Endometrial microvascular endothelial cells (primary cell): ENCODE data around the gene JAKMIP1. TPM values are rescaled to one million over a fixed set of nuclear protein-coding genes. Genes with fewer than 3 reads are reported as not detected.

Experiments used
- in situ Hi-C: cut with HindIII; loops from 2 replicates; pipeline ENCODE4 v1.10.0; 2017; ENCODE audit warnings: low sequenced_read_pairs, low pct_unique_long_range_greater_than_20kb; ENCODE audit errors: inconsistent ontology term
- total RNA-seq: library from RNA; depleted of rRNA; stranded (reverse); fragments of >200 nt; gene quantifications from one replicate; pipeline ENCODE4 v1.2.3, GENCODE V29; 2015; ENCODE audit errors: inconsistent ontology term

Gene JAKMIP1
- total RNA-seq, 1 donor from 2014 or later: not detected

DNA sequence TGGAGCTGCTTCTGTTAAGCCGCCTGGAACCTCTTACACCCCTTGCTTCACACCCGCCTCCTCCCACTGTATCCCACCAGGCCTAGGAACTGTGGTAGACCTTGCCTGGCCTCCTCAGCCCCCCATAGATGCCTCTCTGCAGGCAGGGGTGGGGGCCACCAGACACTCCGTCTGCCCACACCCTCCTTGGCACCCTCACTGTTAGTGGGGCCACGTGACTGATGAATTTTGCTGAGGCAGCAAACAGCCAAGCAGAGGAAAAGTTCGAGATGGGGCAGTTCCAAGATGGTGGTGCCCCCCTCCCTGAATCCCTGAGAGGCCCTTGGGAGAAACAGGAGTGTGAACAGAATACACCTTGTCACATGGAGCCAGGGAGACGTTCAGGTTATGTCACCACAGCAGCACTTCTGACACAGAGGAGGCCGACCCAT lies 141.0 kb downstream of the JAKMIP1 start:
- in situ Hi-C loops: no loop called here

DNA sequence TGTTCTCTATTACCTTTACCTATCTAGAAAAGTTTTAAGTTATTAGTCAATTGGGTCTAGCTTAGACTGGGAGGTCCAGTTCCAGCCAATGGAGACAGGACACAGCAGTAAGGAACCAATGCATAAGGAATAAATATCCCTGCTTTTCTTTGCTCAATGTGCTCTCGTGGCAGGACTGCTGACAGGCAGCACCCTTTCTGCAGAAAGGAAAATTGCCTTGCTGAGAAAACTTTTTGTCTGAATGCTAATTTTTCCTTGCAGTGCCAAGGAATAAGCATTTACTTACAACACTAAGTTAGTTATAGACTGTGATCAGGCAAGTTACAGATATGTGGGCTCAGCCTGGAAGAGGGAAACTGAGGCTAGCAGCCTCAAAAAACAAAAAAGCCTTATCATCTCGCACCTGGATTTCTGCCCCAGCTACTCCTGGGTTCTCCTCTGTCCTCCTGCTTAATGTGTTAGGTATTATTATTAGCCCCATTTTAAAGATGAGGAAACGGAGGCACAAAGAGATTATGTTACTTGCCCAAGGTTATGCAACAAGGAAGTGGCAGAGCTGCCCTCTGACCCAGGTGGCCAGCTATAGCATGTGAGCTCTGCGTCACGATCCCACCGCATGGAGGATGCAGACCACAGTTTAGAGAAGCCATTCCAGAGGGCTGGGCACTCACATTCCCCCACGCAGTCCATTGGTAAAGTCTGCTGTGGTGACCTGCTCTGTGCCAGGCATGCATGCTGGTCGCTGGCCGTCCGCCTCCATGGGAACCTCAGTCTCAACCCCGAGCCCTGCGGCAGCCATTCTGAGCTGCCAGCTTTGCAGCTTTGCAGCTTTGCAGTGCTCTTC lies 141.6 kb downstream of the JAKMIP1 start:
- in situ Hi-C loops: no loop called here

DNA sequence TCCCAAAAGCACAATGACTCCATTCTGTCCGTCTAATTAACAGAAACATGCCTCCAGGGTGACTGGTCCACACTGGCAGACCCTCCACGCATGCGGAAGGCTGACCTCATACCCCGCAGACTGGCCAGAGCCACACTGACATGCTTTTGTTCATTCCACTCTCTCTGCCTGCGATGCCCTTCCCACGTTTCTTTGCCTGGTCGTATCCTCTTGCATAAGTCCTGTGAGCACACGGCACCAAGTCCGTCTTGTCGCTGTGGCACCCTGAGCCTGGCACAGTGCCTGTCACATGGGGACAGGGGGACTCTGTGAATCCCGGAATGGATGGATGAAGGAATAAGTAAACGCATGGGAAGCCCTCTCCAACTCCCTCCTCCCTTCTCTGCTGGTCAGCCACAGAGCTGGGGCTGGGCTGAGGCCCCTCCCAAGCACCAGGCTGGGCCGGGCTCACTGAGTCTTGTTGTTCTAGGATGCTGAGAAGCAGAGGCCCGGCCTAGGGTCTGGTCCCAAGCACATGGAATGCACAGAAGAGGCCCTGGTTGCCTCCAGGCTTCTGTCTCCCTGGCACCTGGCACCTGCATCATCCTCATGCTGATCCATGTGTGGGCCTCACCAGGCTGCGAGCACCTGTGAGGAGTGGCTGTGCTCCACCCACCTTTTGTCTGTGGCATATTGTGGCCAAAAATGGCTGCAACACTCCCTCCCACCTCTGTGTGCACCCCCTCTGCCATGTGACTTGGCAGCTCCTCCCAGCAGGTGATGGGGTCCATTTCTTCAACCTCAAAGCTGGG lies 143.2 kb downstream of the JAKMIP1 start:
- in situ Hi-C loops: no loop called here

DNA sequence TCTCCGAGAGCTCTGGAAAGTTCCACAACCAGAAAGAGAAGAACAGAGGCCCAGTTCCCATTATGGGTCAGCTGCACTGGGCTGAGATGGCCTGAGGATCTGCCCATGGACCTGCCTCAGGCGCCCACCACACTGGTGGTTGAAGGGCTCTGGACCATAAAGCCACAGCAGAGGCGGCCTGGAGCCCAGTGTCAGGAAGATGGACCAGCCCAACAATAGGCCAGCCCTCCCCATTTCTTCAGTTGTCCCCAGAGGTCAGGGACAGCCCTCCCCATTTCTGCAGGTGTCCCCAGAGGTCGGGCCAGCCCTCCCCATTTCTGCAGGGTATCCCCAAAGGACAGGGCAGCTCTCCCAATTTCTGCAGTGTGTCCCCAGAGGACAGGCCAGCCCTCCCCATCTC lies 144.9 kb downstream of the JAKMIP1 start:
- in situ Hi-C loops: no loop called here

DNA sequence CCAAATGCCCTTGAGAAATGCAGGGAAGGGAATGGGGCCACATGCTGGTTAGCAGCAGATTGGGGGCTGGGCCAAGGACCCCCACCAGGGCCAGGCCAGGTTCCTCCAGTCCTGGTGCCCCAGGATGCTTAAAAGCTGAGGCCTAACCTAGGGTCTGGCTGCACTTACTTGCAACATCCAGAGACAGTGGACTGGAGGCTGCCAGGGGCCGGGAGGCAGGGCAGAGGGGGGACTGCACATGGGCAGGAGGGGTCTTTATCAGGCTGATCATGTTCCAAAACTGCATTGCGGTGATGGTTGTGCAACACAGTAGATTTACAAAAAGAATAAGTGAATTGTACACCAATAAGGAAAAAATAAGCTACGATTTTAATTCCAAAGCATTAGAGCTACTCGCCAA lies 145.3 kb downstream of the JAKMIP1 start:
- in situ Hi-C loops: no loop called here

DNA sequence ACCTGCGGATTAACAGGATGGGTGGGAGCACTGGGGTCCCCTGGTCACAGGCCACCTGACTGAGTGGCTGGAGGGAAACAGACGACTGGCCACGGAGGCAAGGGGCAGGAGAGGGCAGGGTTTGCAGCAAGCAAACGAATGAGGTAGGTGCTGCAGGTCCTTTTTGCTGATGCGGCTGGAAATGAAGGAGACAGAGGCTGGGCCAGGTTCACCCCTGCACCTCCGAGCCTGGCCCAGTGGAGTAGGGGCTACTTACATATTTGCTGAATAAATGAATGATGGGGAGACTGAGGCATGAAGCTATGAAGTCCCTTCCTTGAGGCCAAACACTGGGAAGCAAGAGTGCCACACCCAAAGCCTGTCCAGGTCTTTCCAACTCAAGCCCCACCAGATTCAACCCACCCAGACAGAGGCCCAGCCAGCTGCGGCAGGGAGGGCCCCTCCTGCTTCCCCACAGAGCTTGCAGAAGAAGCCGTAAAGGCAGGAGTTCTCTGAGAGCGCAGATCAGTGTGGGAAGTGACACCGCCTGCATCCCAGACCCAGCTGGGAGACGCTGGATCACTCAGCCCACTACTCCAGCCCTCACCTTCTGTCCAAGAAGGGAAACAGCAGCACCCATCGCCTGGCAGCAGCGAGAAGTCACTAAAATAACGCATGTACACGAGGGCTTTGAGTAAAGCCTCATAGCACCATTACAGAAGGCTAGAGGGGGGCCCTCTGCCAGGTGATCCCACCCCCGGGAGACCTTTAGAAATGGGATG lies 146.0 kb downstream of the JAKMIP1 start:
- in situ Hi-C loops: no loop called here

DNA sequence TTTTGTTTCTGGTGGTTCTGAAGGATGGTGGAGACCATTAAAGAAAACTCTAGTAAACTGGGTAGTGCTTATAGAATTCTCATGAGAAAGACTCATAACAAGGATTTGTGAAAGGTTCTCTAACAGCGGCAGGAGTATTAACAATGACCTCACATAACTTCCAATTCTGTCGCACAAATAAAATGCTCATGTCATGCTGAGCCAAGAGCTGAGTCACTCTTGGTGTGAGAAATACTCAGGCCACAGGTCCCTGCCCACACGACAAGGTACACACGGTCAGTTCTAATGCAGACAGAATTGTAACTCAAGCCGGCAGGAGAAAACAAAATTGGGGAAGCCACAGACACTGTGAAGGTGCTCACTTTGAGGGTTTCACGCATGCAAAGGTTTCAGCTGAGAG lies 147.7 kb downstream of the JAKMIP1 start:
- in situ Hi-C loops: no loop called here

DNA sequence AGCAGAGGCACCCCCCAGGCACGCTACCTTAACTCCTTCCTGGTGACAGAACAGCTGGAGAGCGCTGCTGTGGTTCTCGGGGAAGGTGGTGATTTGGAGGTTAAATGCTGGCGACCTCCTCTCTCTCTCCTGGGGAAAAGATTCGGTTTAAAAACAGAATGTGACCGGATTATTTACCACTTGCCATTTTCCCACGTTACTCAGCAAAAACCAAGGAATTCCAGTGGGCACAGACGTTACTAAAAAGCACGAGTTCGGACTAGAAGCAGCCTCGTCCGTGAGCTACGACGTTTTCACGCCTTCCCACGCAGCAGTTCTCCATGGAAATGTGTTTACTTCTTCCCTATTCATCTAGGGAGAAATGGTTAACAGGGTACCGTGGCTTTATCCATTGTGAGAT lies 149.8 kb downstream of the JAKMIP1 start:
- in situ Hi-C loops: no loop called here

DNA sequence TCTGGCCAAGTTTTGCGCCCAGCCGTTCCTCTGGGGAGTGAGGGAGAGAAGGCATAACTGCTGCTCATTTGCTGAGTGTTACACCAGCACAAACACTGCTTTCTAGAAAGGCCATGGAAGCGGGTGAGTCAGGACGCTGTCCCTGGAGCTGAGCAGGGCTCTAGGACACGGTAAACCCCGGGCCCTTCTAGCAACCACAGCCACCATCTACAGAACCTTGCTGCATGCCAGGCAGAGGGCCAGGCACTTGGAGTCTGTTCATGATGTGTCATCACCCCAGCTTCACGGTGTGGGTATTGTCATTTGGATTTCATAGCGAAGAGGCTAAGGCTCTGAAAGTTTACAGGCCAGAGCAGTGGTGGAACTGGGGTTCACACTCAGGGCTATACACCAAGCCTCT lies 150.4 kb downstream of the JAKMIP1 start:
- in situ Hi-C loops: no loop called here

DNA sequence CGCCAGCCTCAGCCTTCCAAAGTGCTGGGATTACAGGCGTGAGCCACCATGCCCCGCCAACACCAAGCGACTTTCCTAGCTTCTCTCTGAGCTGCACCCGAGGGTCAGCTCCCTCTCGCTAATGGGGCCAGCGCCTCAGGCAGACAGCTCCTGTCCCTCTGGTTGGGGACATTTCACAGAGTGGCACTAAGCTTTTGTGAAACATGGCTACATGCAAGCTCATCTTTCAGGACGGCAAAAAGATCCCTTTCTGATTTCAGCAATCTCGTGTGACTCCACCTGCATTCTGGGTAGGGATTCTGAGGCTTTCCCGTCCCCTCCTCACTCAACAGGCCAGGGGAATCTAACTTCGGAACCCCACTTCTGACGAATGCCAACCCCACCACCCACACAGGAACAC lies 151.1 kb downstream of the JAKMIP1 start:
- in situ Hi-C loops: no loop called here

DNA sequence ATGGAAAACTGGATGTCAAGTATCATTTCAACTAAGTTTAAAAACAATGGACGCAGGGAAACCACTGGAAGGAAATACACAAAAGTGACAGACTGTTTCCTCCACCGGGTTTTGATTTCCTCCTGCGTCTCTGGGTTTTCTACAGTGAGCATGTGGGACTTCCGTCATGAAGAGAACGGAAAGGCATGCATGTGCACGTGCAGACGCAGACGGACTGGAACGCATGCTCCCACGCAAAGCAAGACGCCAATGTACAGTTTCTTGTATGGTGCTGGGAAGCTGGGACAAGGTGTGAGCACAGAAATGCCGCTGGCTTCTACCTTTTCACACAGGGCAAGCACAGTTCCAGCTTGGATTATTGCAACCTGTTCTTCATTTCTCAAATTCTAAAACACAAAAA lies 151.8 kb downstream of the JAKMIP1 start:
- in situ Hi-C loops: no loop called here

DNA sequence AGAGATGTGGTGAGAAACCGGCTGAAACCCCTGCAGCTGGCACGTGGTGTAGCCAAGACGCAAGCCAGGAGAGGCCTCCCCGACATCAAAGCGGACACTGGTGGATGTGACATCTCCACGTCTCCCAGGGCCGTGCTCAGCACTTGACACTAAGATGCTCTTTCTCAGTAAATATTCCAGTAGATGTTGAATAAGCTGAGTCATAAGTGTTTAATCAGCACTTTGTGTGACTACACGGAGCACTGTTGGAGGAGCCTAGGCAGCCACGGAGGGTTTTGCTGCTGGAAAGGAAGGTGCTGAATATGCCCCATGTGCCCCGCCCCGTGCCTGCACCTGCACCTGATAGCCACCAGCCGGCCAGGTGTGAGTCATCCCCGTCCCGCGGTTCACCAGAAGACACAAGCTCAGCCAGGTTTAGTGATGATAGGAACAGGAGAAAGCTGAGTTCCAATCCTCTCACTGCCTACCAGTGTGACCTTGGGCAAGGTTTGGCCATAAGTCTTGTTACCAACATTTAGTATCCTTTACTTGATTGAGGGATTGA lies 153.1 kb downstream of the JAKMIP1 start:
- in situ Hi-C loops: no loop called here

DNA sequence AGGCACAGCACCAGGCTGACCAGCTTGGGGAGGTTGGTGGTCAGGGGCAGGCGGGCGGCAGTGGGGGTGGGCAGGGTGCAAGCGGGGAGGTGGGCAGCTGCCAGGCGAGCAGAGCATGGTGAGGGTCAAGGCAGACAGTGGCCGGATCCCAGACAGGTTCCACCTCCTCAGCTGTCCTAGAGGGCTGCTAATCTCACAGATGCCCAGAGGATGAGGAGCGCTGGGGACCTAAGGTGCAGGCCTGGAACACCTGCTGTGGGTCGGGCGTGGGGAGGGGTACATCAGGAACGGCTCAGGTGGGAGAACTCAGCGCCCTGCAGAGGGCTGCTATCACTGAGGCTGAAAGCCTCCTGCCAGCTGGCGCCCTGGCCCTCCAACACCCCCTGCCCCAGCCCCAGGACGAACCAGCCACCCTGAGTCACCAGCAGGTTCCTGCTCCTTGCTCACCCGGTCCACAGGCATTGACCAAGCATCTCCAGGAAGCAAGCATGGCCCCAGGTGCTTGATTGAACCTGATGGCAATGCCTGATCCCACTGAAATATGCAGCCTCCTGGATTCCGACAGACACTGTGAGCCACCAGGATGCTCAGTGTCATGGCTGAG lies 153.7 kb downstream of the JAKMIP1 start:
- in situ Hi-C loops: no loop called here

DNA sequence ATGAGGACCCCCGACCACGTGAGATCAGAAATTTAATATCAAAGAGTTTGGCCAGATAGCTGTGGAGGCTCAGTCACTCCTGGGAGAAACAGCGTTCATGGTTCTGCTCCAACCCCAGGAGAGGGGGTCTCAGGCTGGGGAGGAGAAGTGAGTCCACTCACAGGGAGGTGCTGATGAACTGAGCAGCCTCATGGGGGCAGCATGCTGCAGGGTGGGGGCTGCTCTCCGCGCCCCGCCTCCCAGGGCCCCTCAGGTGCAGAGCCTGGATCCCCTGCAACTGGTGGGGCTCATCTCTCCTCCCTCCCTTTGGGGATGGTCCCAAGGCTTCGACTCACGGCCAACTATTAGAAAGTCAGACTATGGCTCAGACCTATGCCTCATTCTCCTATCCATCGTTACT lies 155.5 kb downstream of the JAKMIP1 start:
- in situ Hi-C loops: no loop called here

DNA sequence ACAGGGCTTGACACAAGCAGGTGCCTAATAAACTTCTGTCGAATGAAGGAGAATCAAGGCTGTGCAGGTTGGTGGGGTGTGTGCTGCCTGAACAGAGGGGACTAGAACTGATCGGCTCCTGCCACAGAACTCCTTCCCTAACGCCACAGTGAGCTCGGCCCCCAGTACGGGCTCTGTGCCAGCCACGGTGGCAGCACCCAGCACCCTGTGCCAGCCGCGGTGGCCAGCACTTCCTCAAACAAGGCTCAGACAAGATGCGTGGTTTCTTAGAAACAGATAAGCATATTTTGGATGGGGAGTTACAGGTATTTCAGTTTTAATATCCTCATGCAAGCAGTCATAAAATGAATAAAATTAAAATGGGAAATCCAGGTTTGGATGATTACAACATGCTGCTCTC lies 156.1 kb downstream of the JAKMIP1 start:
- in situ Hi-C loops: no loop called here

DNA sequence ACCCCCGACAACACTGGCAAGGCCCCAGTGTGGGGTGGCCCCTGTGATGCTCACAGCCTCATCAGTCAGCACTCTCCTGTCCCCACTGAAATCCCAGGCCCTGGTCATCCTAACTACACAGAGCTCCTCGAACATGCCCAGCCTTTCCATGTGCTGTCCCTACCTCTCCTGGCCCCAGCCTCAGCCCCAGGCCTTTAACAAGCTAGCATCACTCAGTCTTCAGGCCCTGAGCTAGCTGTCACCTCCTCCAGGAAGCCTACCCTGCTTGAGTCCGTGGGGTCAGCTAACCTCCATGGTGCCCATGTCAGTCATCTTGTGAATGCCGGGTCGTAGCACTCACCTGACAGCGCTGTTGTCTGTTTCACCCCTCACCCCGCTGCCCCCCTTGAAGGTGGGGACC lies 156.5 kb downstream of the JAKMIP1 start:
- in situ Hi-C loops: no loop called here

DNA sequence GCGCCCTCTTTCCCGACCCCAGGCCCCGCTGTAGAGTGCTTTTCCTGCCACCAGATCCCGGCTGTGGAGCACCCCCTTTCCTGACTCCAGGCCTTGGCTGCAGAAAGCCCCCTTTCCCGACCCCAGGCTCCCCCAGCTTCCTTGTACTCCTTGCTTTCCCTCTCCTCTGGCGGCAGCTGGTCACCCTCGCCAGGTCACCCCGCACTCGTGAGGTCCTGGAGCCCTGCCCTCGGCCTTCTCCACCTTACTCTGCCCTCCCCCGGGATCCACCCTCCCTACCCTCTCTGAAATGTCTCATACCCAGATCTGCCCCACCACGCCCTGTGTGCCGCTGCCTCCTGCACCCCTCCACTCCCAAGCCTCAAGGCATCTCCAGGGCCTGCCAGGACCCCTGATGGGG lies 157.2 kb downstream of the JAKMIP1 start:
- in situ Hi-C loops: no loop called here

DNA sequence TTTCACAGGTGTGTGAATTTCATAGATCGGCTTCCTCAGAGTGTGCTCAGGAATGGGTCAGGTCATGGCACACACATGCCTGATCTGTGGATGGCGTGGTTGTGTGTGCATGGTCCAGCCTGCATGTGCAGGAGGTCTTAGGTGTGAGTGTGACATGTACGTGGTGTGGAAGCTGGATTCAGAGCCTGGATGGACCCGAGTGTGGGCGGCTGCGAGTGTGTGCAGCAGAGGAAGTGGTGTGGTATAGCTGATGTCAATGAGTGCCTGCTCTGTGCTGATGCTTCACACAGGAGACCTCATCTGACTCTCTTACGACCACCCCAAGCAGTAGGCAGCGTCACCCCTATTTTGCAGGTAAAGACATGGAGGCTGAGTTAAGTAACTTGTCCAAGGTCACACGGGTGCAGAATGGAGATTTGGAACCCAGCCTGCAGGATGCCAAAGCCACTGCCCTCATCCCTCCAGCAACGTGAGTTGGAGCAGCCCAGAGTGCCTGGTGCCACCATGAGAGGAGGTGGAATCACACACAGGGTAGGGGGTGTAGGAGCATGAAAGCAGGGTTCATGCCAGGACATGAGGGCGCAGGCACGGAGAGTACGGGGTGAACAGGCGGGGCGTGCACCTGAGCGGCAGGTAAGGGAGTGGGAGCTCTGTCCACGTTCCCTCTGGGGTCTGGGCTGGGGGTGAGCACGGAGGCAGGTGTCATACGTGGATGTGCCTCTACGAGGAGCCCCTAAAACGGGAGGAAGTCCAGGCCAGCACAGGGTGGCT lies 157.9 kb downstream of the JAKMIP1 start:
- in situ Hi-C loops: no loop called here
